SK-N-SH treated with all-trans-retinoic acid at 6 μM for 48 hours (cell line): ENCODE results near the gene TMEM245.

Experiments used
- ATAC-seq: fragments of 200-7000 bp; cut with Tn5 transposase; 3 replicates; pipeline ENCODE4 v1.9.1; 2020; ENCODE audit warnings: mild to moderate bottlenecking, moderate library complexity
- ARNTL ChIP-seq: fragments of 450-650 bp; formaldehyde crosslinking; IDR thresholded peaks from 2 replicates; pipeline ENCODE4 v1.5.0; 2020; ENCODE audit warnings: low read depth, mild to moderate bottlenecking, moderate library complexity, borderline replicate concordance
- ESRRG ChIP-seq: fragments of 250-450 bp; sonication (Bioruptor Pico); IDR thresholded peaks from 2 replicates; pipeline ENCODE4 v1.6.1; 2021; ENCODE audit warnings: mild to moderate bottlenecking
- GLIS3 ChIP-seq: fragments of 250-450 bp; sonication (Bioruptor Pico); IDR thresholded peaks from 2 replicates; pipeline ENCODE4 v1.5.0; 2020; ENCODE audit warnings: mild to moderate bottlenecking, moderate library complexity
- ISL1 ChIP-seq: fragments of 250-450 bp; sonication (Bioruptor Pico); IDR thresholded peaks from 2 replicates; pipeline ENCODE4 v2.1.2; 2022; ENCODE audit warnings: mild to moderate bottlenecking, moderate library complexity
- OSR1 ChIP-seq: fragments of 250-450 bp; sonication (Bioruptor Pico); IDR thresholded peaks from 2 replicates; pipeline ENCODE4 v1.8.0; 2022; ENCODE audit warnings: moderate library complexity, mild to moderate bottlenecking, inconsistent platforms
- PPARA ChIP-seq: fragments of 250-450 bp; sonication (Bioruptor Pico); IDR thresholded peaks from 2 replicates; pipeline ENCODE4 v1.5.0; 2020; ENCODE audit warnings: mild to moderate bottlenecking, borderline replicate concordance
- RARB ChIP-seq: fragments of 250-450 bp; sonication (Bioruptor Pico); IDR thresholded peaks from 2 replicates; pipeline ENCODE4 v1.8.0; 2021; ENCODE audit warnings: mild to moderate bottlenecking, moderate library complexity
- SNAI2 ChIP-seq: fragments of 250-450 bp; sonication (Bioruptor Pico); IDR thresholded peaks from 2 replicates; pipeline ENCODE4 v1.5.0; 2020; ENCODE audit warnings: mild to moderate bottlenecking, moderate library complexity
- TOX ChIP-seq: fragments of 250-450 bp; sonication (Bioruptor Pico); IDR thresholded peaks from 2 replicates; pipeline ENCODE4 v1.8.0; 2021; ENCODE audit warnings: mild to moderate bottlenecking, moderate library complexity, borderline replicate concordance
- ZC3H10 ChIP-seq: fragments of 250-450 bp; sonication (Bioruptor Pico); IDR thresholded peaks from 2 replicates; pipeline ENCODE4 v1.5.1; 2021; ENCODE audit warnings: mild to moderate bottlenecking, moderate library complexity
- ZFP3 ChIP-seq: fragments of 250-450 bp; sonication (Bioruptor Pico); IDR thresholded peaks from 2 replicates; pipeline ENCODE4 v1.5.0; 2020; ENCODE audit warnings: mild to moderate bottlenecking, moderate library complexity
- ZFP30 ChIP-seq: fragments of 450-650 bp; formaldehyde crosslinking; IDR thresholded peaks from 2 replicates; pipeline ENCODE4 v1.5.0; 2022; ENCODE audit warnings: mild to moderate bottlenecking, moderate library complexity
- ZNF565 ChIP-seq: fragments of 450-650 bp; formaldehyde crosslinking; conservative IDR thresholded peaks from 2 replicates; pipeline ENCODE4 v1.5.0; 2020; ENCODE audit warnings: low read depth, mild to moderate bottlenecking, moderate library complexity
- ZNF70 ChIP-seq: fragments of 450-650 bp; formaldehyde crosslinking; IDR thresholded peaks from 2 replicates; pipeline ENCODE4 v1.5.0; 2020; ENCODE audit warnings: mild to moderate bottlenecking, moderate library complexity
- ZNF8 ChIP-seq: fragments of 450-650 bp; formaldehyde crosslinking; IDR thresholded peaks from 2 replicates; pipeline ENCODE4 v1.5.0; 2020; ENCODE audit warnings: mild to moderate bottlenecking, moderate library complexity
- TF ChIP-seq, protein P1 (sequence below): fragments of 250-450 bp; sonication (Bioruptor Pico); IDR thresholded peaks from 2 replicates; pipeline ENCODE4 v1.5.1; 2020; ENCODE audit warnings: low read depth, mild to moderate bottlenecking, moderate library complexity
- TF ChIP-seq, protein P2 (sequence below): fragments of 250-450 bp; sonication (Bioruptor Pico); IDR thresholded peaks from 2 replicates; pipeline ENCODE4 v1.5.1; 2021; ENCODE audit warnings: mild to moderate bottlenecking, moderate library complexity
- TF ChIP-seq, protein P3 (sequence below): fragments of 250-450 bp; sonication (Bioruptor Pico); IDR thresholded peaks from 2 replicates; pipeline ENCODE4 v1.8.0; 2021; ENCODE audit warnings: low read depth, mild to moderate bottlenecking, moderate library complexity, borderline replicate concordance
- TF ChIP-seq, protein P4 (sequence below): fragments of 250-450 bp; sonication (Bioruptor Pico); IDR thresholded peaks from 2 replicates; pipeline ENCODE4 v1.8.0; 2020; ENCODE audit warnings: mild to moderate bottlenecking, moderate library complexity, borderline replicate concordance

The TMEM245 gene

DNA sequence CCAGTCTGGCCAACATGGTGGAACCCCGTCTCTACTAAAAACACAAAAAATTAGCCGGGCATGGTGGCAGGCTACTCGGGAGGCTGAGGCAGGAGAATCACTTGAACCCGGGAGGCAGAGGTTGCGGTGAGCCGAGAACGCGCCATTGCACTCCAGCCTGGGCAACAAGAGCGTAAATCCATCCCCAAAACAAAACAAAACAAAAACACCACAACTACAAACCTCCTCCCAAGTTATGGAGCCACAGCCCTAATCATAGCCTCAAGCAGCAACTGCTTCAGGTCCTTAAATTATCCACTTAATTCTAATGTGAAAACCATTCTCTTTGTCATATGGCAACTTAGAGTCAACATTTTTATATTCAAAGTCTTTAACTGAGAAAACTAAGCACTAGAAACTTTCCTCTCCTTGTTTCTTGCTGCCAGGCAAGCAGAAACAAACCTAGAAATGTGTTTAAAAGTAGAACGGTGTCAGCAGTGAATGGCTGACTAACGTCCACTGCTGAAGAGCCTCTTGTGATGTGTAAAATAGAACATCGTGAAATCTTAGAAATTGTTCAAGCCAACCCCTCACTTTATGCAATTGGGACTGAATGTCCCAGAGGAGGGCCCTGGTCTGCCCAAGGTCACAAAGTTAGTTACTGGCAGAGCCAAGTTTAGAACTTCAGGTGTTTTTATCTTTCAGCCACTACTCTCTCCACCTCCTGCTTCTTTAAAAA is 5.7 kb downstream of the TMEM245 start:
- ATAC-seq: no peak

DNA sequence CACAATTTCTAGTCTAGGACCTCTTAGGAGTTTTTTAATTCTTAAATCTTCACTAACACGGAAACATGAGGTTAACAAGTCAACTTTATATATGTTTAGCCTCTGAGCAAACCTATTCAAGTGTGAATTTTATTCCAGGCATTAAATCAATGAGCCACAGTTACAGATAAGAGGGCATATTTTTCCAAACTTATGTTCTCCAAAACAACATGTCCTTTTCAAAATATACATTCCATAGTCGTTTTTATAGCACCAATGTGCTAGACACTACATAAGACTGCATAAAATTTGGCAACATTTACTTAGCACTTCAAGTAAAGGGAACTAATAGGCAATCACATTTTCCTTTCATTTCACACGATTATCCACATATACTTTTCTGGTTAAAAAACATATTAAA is 6.5 kb downstream of the TMEM245 start:
- no peak for TF ChIP-seq ZNF8 (CRISPR knock-in tag)
- no peak for TF ChIP-seq OSR1
- TF ChIP-seq TOX: no peak
- TF ChIP-seq PPARA (CRISPR knock-in tag): no peak
- TF ChIP-seq SNAI2: no peak
- TF ChIP-seq, protein P1, sequence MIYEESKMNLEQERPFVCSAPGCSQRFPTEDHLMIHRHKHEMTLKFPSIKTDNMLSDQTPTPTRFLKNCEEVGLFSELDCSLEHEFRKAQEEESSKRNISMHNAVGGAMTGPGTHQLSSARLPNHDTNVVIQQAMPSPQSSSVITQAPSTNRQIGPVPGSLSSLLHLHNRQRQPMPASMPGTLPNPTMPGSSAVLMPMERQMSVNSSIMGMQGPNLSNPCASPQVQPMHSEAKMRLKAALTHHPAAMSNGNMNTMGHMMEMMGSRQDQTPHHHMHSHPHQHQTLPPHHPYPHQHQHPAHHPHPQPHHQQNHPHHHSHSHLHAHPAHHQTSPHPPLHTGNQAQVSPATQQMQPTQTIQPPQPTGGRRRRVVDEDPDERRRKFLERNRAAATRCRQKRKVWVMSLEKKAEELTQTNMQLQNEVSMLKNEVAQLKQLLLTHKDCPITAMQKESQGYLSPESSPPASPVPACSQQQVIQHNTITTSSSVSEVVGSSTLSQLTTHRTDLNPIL (CRISPR knock-in tag): no peak
- TF ChIP-seq RARB (CRISPR knock-in tag): no peak
- TF ChIP-seq, protein P2, sequence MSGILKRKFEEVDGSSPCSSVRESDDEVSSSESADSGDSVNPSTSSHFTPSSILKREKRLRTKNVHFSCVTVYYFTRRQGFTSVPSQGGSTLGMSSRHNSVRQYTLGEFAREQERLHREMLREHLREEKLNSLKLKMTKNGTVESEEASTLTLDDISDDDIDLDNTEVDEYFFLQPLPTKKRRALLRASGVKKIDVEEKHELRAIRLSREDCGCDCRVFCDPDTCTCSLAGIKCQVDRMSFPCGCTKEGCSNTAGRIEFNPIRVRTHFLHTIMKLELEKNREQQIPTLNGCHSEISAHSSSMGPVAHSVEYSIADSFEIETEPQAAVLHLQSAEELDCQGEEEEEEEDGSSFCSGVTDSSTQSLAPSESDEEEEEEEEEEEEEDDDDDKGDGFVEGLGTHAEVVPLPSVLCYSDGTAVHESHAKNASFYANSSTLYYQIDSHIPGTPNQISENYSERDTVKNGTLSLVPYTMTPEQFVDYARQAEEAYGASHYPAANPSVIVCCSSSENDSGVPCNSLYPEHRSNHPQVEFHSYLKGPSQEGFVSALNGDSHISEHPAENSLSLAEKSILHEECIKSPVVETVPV (CRISPR knock-in tag): no peak
- no peak for TF ChIP-seq ZFP3 (CRISPR knock-in tag)

More for the DNA sequence above, 5.7 kb downstream of the TMEM245 start:
- TF ChIP-seq, protein P3, sequence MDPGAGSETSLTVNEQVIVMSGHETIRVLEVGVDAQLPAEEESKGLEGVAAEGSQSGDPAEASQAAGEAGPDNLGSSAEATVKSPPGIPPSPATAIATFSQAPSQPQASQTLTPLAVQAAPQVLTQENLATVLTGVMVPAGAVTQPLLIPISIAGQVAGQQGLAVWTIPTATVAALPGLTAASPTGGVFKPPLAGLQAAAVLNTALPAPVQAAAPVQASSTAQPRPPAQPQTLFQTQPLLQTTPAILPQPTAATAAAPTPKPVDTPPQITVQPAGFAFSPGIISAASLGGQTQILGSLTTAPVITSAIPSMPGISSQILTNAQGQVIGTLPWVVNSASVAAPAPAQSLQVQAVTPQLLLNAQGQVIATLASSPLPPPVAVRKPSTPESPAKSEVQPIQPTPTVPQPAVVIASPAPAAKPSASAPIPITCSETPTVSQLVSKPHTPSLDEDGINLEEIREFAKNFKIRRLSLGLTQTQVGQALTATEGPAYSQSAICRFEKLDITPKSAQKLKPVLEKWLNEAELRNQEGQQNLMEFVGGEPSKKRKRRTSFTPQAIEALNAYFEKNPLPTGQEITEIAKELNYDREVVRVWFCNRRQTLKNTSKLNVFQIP: no peak
- TF ChIP-seq, protein P4, sequence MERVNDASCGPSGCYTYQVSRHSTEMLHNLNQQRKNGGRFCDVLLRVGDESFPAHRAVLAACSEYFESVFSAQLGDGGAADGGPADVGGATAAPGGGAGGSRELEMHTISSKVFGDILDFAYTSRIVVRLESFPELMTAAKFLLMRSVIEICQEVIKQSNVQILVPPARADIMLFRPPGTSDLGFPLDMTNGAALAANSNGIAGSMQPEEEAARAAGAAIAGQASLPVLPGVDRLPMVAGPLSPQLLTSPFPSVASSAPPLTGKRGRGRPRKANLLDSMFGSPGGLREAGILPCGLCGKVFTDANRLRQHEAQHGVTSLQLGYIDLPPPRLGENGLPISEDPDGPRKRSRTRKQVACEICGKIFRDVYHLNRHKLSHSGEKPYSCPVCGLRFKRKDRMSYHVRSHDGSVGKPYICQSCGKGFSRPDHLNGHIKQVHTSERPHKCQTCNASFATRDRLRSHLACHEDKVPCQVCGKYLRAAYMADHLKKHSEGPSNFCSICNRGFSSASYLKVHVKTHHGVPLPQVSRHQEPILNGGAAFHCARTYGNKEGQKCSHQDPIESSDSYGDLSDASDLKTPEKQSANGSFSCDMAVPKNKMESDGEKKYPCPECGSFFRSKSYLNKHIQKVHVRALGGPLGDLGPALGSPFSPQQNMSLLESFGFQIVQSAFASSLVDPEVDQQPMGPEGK (CRISPR knock-in tag): no peak
- TF ChIP-seq ZFP30 (CRISPR knock-in tag) (no peak), ZFP3 (CRISPR knock-in tag) (no peak), GLIS3 (CRISPR knock-in tag) (no peak), ZC3H10 (CRISPR knock-in tag) (no peak), PPARA (CRISPR knock-in tag) (no peak)

DNA sequence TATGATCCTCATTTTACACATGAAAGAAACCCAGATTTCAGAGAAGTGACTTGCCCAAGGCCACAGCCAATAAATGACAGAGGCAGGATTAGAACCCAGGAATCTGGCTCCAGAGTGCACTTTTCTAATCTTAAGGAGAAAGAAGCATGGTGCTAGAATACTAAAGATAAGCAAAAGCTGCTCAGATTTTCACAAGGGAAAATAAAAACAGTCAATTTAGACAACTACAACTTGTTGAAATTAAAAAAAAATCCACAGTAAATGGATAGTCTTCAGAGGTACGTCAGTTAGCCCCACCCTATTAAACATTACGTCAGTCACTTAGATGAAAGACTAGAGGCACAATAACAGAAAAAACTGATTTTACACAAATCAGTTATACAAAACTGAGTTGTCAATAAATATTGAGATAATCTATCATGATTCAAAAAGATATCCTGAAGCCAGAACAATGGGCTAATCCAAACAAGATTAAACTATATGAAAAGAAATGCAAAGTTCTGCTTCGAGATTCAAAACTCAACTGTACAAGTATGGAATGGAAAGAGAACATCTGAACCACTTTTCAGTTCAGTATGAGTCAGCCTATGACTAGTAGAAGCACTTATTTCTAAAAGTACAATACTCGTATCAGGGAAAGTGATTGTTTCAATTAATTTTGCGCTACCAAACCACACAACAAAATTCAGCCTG is 9.3 kb downstream of the TMEM245 start:
- TF ChIP-seq OSR1 (no peak), ISL1 (peak; percentile 65)
- peak; percentile 74 for ATAC-seq

More for the DNA sequence above, 6.5 kb downstream of the TMEM245 start:
- no peak for ATAC-seq

DNA sequence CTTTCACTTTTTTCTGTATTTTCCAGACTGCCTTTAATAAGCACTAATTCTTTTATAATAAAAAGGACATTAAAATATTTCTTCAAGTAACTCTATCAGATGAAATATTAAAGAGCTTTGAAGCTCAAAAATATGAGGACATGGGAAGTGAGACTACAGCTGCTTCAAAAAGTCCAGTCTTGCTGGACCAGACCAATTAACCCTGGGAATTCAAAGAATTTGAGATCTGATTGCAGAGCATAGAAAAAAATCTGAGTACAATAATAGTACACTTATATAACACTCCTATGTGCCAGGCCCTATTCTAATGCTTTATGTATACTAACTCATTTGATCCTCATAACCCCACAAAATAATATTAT is 9.8 kb downstream of the TMEM245 start:
- peak; percentile 11; the same call in 2 of the 3 replicates for ATAC-seq
- TF ChIP-seq ISL1: peak; percentile 54
- TF ChIP-seq, protein P3: no peak

DNA sequence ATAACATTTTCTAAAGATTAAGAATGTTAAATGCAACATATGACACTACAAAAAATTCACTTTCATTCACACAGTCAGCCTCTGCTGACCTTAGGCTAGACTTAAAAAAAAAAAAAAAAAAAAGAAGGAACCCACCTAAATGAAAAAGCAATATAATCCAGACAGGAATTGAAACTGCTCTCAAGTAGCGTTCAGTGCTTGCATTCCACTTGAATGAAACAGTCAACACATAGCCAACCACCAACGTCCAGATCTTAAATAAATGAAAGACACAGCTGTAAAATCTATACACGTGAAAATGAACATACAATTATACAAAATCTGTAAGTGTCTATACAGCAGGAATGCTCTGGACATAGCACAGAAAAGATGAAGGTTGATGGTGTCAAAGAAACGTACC is 11.4 kb downstream of the TMEM245 start:
- TF ChIP-seq TOX (no peak), GLIS3 (CRISPR knock-in tag) (no peak), SNAI2 (no peak), OSR1 (no peak), ISL1 (no peak), ESRRG (CRISPR knock-in tag) (no peak), ZFP3 (CRISPR knock-in tag) (no peak), ZNF565 (CRISPR knock-in tag) (no peak), ZNF70 (CRISPR knock-in tag) (no peak), ARNTL (CRISPR knock-in tag) (no peak)
- TF ChIP-seq, protein P2 (CRISPR knock-in tag): no peak
- ATAC-seq: peak; percentile 54
